Suppressor macrophage treated with lipopolysaccharide for 4 hours (primary cell): ENCODE measurements around the gene TEX9.

Experiments
- DNase-seq: peaks from one replicate; pipeline ENCODE4 v3.0.0-alpha.2; 2020

The TEX9 gene

GRCh38 chr15:56456229-56456628 lies 91.0 kb downstream of the TEX9 start:
- DNase-seq = no peak

- DNase-seq = no peak
Measured at GRCh38 chr15:56459096-56459495, 93.9 kb downstream of the TEX9 start.

- peak; percentile 47 for DNase-seq
Measured at GRCh38 chr15:56460071-56460470, 94.8 kb downstream of the TEX9 start.

- DNase-seq = no peak
Measured at GRCh38 chr15:56460947-56461346, 95.7 kb downstream of the TEX9 start.

GRCh38 chr15:56464893-56465520 lies 99.8 kb downstream of the TEX9 start, which contains the start of gene MNS1:
TSS of gene MNS1 (minus strand) at chr15:56465137. CDS start at chr15:56464972, 165 bp downstream.
- DNase-seq = peak; percentile 94

GRCh38 chr15:56467616-56468015 lies 102.4 kb downstream of the TEX9 start:
- no peak for DNase-seq

- DNase-seq = peak; percentile 80
Measured at GRCh38 chr15:56468401-56468800, 103.2 kb downstream of the TEX9 start.

- DNase-seq = peak; percentile 19
Measured at GRCh38 chr15:56469483-56469882, 104.3 kb downstream of the TEX9 start.

GRCh38 chr15:56471440-56472069 lies 106.3 kb downstream of the TEX9 start:
- no peak for DNase-seq

- DNase-seq = no peak
Measured at GRCh38 chr15:56472278-56472677, 107.1 kb downstream of the TEX9 start.

GRCh38 chr15:56473017-56473416 lies 107.8 kb downstream of the TEX9 start:
- DNase-seq = no peak

GRCh38 chr15:56475351-56475750 lies 110.1 kb downstream of the TEX9 start:
- no peak for DNase-seq
